ENCODE results near the gene GNL3.

The GNL3 gene

GRCh38 chr3:52689151-52689550 lies 3.3 kb downstream of the GNL3 start:
- DNase-seq: no peak

- DNase-seq: no peak
Measured at GRCh38 chr3:52690560-52690959, 4.7 kb downstream of the GNL3 start.

DNA sequence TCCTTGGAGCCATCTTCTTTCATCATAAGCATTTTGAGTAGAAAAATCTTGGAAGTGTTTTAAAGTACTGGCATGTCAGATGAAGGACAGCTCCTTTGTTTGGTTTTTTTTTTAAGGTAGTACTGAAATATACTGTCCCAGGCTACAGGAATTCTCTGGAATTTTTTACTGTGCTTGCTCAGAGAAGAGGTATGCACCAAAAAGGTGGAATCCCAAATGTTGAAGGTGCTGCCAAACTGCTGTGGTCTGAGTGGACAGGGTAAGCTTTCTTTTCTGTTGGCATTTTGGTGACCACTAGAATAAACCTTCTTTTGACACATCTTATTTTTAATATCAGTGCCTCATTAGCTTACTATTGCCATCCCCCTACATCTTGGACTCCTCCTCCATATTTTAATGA lies 7.2 kb downstream of the GNL3 start:
- DNase-seq: no peak

- DNase-seq: no peak
Measured at GRCh38 chr3:52694528-52695189, 8.8 kb downstream of the GNL3 start.

DNA sequence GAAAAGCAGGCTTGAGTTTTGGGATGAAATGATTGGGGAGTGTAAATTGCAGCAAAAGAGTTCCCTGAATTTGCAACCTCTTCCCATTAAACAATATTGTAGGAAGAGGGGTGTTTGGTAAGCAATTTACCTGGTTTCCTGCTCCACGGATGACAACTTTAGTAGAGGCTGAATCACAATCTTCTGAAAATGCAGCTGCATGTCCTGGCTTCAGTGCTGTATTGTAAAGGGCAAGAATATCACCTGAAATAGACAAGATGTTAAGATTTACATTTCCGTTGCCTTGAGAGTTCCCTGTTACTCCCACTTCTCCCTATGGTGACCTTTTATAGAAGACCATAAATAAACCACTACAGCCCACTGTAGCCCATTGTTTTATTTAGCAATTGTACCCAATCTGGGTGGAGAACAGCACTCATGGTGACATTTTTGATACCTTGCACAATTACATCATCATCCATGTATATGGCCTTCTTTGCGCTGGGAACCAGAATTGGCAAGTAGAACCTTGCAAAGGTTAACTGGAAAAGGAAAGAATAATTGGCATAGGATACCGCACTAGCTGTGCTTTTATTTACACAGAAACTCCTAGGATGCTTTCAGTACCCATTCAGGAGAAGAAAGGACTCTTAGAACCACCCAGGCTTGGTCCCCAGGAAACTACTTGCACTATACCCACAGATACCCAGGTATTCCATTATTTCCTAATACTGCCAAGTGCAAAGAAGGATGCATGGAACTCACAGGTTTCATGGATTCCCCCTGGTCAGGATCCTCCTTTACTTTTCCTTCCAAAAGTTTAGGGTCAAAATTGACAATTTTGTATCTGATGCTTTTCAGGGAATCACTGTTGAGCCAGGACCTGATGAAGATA lies 10.2 kb downstream of the GNL3 start:
- no peak for DNase-seq

- DNase-seq: no peak
Measured at GRCh38 chr3:52696830-52697631, 11.2 kb downstream of the GNL3 start.

- no peak for DNase-seq
Measured at GRCh38 chr3:52697632-52697965, 11.8 kb downstream of the GNL3 start.

GRCh38 chr3:52703341-52703740 lies 17.5 kb downstream of the GNL3 start:
- no peak for DNase-seq

GRCh38 chr3:52704611-52705437 lies 19.0 kb downstream of the GNL3 start:
- DNase-seq: peak; percentile 29

DNA sequence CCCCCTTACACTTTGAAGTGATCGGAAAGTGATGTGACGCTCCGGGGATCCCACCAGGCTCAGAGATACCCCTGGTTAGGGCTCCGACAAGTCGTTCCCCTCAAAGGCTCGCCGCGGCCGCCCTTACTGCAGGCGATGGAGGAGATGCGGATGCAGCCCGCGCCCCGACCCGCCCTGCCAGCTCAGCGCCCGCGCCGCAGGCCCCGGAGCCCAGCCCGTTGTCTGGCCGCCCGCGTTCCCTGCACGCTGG lies 19.5 kb downstream of the GNL3 start:
- DNase-seq: no peak

GRCh38 chr3:52705688-52706686 lies 20.2 kb downstream of the GNL3 start, which contains the start of the genes GLT8D1 and SPCS1:
TSS of gene GLT8D1 (minus strand) at chr3:52705791. CDS start at chr3:52700460, 5,331 bp downstream.
TSS of gene SPCS1 (plus strand) at chr3:52706106. CDS start at chr3:52706247, 141 bp downstream.
- peak; percentile 85 for DNase-seq

- DNase-seq: no peak
Measured at GRCh38 chr3:52707585-52707984, 21.8 kb downstream of the GNL3 start.

DNA sequence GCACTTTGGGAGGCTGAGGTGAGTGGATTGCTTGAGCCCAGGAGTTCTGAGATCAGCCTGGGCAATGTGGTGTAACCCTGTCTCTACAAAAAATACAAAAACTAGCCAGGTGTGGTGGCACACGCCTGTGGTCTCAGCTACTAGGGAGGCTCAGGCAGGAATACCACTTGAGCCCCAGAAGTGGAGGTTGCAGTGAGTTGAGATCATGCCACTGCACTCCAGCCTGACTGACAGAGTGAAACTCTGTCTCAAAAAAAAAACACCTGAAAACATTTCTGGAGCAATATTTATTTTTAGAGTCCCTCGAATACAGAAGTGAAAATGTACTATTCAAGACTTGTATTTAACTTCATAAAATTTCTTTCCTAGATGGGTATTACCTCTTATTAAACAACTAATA lies 24.7 kb downstream of the GNL3 start:
- no peak for DNase-seq

- no peak for DNase-seq
Measured at GRCh38 chr3:52712291-52713212, 26.7 kb downstream of the GNL3 start.

DNA sequence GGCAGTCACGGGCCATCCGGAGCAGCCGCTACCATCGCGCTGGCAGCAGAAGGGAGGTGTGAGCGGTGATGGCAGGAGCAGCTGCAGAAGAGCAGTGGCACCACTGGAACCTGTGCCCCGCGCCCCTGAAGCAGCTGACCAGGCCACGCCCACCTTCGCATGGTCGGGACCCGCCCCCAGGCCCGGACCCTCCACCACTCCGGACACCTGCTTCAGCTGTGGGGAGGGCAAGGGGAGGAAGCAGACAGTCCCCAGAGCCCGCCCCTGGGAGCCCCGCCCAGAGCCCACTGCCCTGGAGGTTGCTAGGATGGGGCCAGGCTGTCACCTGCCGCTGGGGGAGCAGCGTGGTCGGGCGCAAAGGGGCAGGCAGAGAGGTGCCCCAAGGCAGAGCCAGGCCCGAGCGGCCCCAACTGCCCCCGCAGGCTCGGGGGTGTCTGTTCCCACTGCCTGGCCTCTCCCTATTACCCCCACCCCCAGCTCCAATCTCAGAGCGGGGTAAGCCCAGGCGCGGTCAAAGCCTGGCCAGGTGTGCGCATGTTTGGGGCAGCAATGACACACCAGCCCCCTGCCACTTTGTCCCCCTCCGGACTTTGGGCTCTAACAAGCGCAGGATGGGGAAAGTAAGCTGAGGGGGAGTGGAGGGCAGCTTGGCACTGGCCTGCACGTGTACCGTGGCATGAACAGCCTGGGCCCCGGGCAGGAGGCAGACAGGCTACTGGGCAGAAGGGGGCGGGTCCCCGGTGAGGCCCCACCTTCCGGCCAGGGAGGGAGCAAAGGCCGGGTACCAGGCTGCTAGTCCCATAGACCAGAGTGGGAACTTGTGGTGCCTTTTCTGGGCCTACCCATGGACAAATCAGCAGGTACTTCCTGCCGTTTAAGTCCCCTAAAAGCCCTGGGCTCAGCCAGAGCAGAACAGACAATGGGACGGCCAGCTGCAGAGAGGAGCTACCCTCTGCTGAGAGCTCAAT lies 28.8 kb downstream of the GNL3 start:
- no peak for DNase-seq

- no peak for DNase-seq
Measured at GRCh38 chr3:52715714-52716305, 30.0 kb downstream of the GNL3 start.

- DNase-seq: no peak
Measured at GRCh38 chr3:52719618-52720017, 33.8 kb downstream of the GNL3 start.

GRCh38 chr3:52721002-52721729 lies 35.3 kb downstream of the GNL3 start:
- no peak for DNase-seq
